ENCODE data around the gene NDUFA9. TPM values are rescaled to one million over a fixed set of nuclear protein-coding genes. Genes with fewer than 3 reads are reported as not detected.

NDUFA9 gene
- total and polyA plus RNA-seq, 2 of the 13 experiments (the other 11 are each of a cell fraction or from before 2014, with no cell fraction given), result 68.0 to 150 TPM

GRCh38 chr12:4604684-4605193, 44.2 kb upstream of the NDUFA9 start (continued):
- TF ChIP-seq DZIP1 (CRISPR knock-in tag; IDR thresholded peaks at IDR 0.05), result no peak
- no peak for TF ChIP-seq SRSF9 (IDR thresholded peaks at IDR 0.05; ENCODE audit: borderline replicate concordance, insufficient read depth, low read depth, low read length, poor library complexity, severe bottlenecking)
- TF ChIP-seq YY1 (IDR thresholded peaks at IDR 0.05; ENCODE audit: insufficient read depth, insufficient replicate concordance, low read depth, low read length), result peak; percentile 27
- TF ChIP-seq DMAP1 (CRISPR knock-in tag; IDR thresholded peaks at IDR 0.05), result peak; percentile 82; the same call in 1 of the 2 replicates
- TF ChIP-seq MED1 (CRISPR knock-in tag; IDR thresholded peaks at IDR 0.05), result peak; percentile 29; the same call in 1 of the 2 replicates
- peak; percentile 89 for TF ChIP-seq PHF8 (CRISPR knock-in tag; IDR thresholded peaks at IDR 0.05)
- TF ChIP-seq SALL1 (CRISPR knock-in tag; IDR thresholded peaks at IDR 0.05), result peak; percentile 75
- no peak for TF ChIP-seq HNRNPL (IDR thresholded peaks at IDR 0.05; ENCODE audit: low read depth, low read length)
- TF ChIP-seq ETV5 (CRISPR knock-in tag; IDR thresholded peaks at IDR 0.05; ENCODE audit: borderline replicate concordance), result no peak
- TF ChIP-seq CREM (IDR thresholded peaks at IDR 0.05), result 0 out of 2 replicates have a peak, but pooled peaks have one; percentile 33
- TF ChIP-seq CREM (CRISPR knock-in tag; IDR thresholded peaks at IDR 0.05), result no peak
- peak; percentile 65; the same call in 1 of the 2 replicates for TF ChIP-seq FOXC1 (CRISPR knock-in tag; IDR thresholded peaks at IDR 0.05; ENCODE audit: borderline replicate concordance)
- TF ChIP-seq NFE2L1 (CRISPR knock-in tag; IDR thresholded peaks at IDR 0.05; ENCODE audit: borderline replicate concordance), result no peak
- 0 out of 2 replicates have a peak, but pooled peaks have one; percentile 10 for TF ChIP-seq FOXA3 (CRISPR knock-in tag; IDR thresholded peaks at IDR 0.05)
- TF ChIP-seq MIXL1 (CRISPR knock-in tag; IDR thresholded peaks at IDR 0.05), result 0 out of 2 replicates have a peak, but pooled peaks have one; percentile 39
- 0 out of 2 replicates have a peak, but pooled peaks have one; percentile 27 for TF ChIP-seq ZNF264 (CRISPR knock-in tag; IDR thresholded peaks at IDR 0.05)
- no peak for TF ChIP-seq RELA (CRISPR knock-in tag; IDR thresholded peaks at IDR 0.05)
- TF ChIP-seq ZBTB33 (CRISPR knock-in tag; IDR thresholded peaks at IDR 0.05), result 0 out of 2 replicates have a peak, but pooled peaks have one; percentile 8
- no peak for TF ChIP-seq PAWR (CRISPR knock-in tag; IDR thresholded peaks at IDR 0.05; ENCODE audit: borderline replicate concordance)
- TF ChIP-seq SAP130 (CRISPR knock-in tag; IDR thresholded peaks at IDR 0.05; ENCODE audit: low read depth), result peak; percentile 71
- peak; percentile 38; the same call in 1 of the 2 replicates for TF ChIP-seq FOXK1 (CRISPR knock-in tag; IDR thresholded peaks at IDR 0.05; ENCODE audit: borderline replicate concordance, low read depth)
- no peak for TF ChIP-seq MIER2 (CRISPR knock-in tag; IDR thresholded peaks at IDR 0.05)
- TF ChIP-seq, protein P1, sequence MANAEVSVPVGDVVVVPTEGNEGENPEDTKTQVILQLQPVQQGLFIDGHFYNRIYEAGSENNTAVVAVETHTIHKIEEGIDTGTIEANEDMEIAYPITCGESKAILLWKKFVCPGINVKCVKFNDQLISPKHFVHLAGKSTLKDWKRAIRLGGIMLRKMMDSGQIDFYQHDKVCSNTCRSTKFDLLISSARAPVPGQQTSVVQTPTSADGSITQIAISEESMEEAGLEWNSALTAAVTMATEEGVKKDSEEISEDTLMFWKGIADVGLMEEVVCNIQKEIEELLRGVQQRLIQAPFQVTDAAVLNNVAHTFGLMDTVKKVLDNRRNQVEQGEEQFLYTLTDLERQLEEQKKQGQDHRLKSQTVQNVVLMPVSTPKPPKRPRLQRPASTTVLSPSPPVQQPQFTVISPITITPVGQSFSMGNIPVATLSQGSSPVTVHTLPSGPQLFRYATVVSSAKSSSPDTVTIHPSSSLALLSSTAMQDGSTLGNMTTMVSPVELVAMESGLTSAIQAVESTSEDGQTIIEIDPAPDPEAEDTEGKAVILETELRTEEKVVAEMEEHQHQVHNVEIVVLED (CRISPR knock-in tag; IDR thresholded peaks at IDR 0.05; ENCODE audit: borderline replicate concordance), result peak; percentile 47; the same call in 1 of the 2 replicates
- TF ChIP-seq SSRP1 (CRISPR knock-in tag; IDR thresholded peaks at IDR 0.05), result no peak
- no peak for TF ChIP-seq ZMYM2 (CRISPR knock-in tag; IDR thresholded peaks at IDR 0.05)
- no peak for TF ChIP-seq ZNF589 (CRISPR knock-in tag; conservative IDR thresholded peaks at IDR 0.05)
